RCC 7860 (cell line): ENCODE results near the gene SCTR.
A peak's percentile ranks its signal among the peaks of the same experiment; 100 is the strongest.

Experiments
- DNase-seq: peaks from one replicate; pipeline ENCODE4 v3.0.0-alpha.2; 2015; ENCODE audit warnings: low spot score
- FAIRE-seq: peaks from 2 replicates; lab custom pipeline; 2012; peaks lifted over from hg19 to GRCh38; lab: Jason Lieb, UNC

Gene SCTR

GRCh38 chr2:119431976-119432850 is 92.1 kb downstream of the SCTR start:
- DNase-seq: no peak
- no peak for FAIRE-seq

- DNase-seq: peak; percentile 55
- no peak for FAIRE-seq
These were observed 92.9 kb downstream of the SCTR start, which contains the start of gene TMEM37 for GRCh38 chr2:119431155-119431975. Gene TMEM37 (plus strand): TSS chr2:119431854. CDS start chr2:119431904, 50 bp downstream.

GRCh38 chr2:119430023-119430498 is 94.2 kb downstream of the SCTR start:
- DNase-seq (no peak), FAIRE-seq (no peak)

GRCh38 chr2:119429225-119429981 is 94.9 kb downstream of the SCTR start:
- FAIRE-seq (no peak), DNase-seq (no peak)

- no peak for FAIRE-seq
- DNase-seq: no peak
These were observed 95.6 kb downstream of the SCTR start for GRCh38 chr2:119428488-119429224.

- DNase-seq (no peak), FAIRE-seq (no peak)
These were observed 96.5 kb downstream of the SCTR start for GRCh38 chr2:119427756-119428155.

GRCh38 chr2:119426801-119427395 is 97.4 kb downstream of the SCTR start:
- no peak for DNase-seq

GRCh38 chr2:119426396-119426675 is 97.9 kb downstream of the SCTR start:
- FAIRE-seq (no peak), DNase-seq (no peak)

More at GRCh38 chr2:119426801-119427395, 97.4 kb downstream of the SCTR start:
- no peak for FAIRE-seq

GRCh38 chr2:119425620-119426395 is 98.5 kb downstream of the SCTR start:
- no peak for FAIRE-seq

GRCh38 chr2:119425119-119425405 is 99.2 kb downstream of the SCTR start:
- DNase-seq: no peak
- FAIRE-seq: no peak

More at GRCh38 chr2:119425620-119426395, 98.5 kb downstream of the SCTR start:
- DNase-seq: no peak

- DNase-seq (no peak), FAIRE-seq (no peak)
These were observed 99.8 kb downstream of the SCTR start for GRCh38 chr2:119424284-119425118.

- no peak for FAIRE-seq
- no peak for DNase-seq
These were observed 100.5 kb downstream of the SCTR start for GRCh38 chr2:119423811-119424210.

- FAIRE-seq (no peak), DNase-seq (no peak)
These were observed 101.2 kb downstream of the SCTR start for GRCh38 chr2:119423108-119423444.

- no peak for FAIRE-seq
These were observed 101.7 kb downstream of the SCTR start for GRCh38 chr2:119422360-119423107.

GRCh38 chr2:119421741-119422140 is 102.5 kb downstream of the SCTR start:
- DNase-seq (no peak), FAIRE-seq (no peak)

More at GRCh38 chr2:119422360-119423107, 101.7 kb downstream of the SCTR start:
- DNase-seq: no peak

GRCh38 chr2:119421304-119421703 is 103.0 kb downstream of the SCTR start:
- no peak for FAIRE-seq
- DNase-seq: no peak

GRCh38 chr2:119419803-119420508 is 104.3 kb downstream of the SCTR start:
- FAIRE-seq (no peak), DNase-seq (no peak)
